Tongue (tissue), 2 donors: ENCODE measurements around the gene CORO1A. TPM values are rescaled to one million over a fixed set of nuclear protein-coding genes. Genes with fewer than 3 reads are reported as not detected.
"Not testable (repeated sequence)": the region's sequence is repeated elsewhere in the genome, so short reads cannot be mapped to it uniquely, and the experiment has no call there.

Experiments
- DNase-seq: peaks from one replicate; pipeline ENCODE4 v3.0.0-alpha.2; 2015
- total RNA-seq: library from RNA; depleted of rRNA; stranded (reverse); fragments of >200 nt; gene quantifications from one replicate; pipeline ENCODE4 v1.2.3, GENCODE V29; 2014

The CORO1A gene
- 14.8 TPM for total RNA-seq

DNA sequence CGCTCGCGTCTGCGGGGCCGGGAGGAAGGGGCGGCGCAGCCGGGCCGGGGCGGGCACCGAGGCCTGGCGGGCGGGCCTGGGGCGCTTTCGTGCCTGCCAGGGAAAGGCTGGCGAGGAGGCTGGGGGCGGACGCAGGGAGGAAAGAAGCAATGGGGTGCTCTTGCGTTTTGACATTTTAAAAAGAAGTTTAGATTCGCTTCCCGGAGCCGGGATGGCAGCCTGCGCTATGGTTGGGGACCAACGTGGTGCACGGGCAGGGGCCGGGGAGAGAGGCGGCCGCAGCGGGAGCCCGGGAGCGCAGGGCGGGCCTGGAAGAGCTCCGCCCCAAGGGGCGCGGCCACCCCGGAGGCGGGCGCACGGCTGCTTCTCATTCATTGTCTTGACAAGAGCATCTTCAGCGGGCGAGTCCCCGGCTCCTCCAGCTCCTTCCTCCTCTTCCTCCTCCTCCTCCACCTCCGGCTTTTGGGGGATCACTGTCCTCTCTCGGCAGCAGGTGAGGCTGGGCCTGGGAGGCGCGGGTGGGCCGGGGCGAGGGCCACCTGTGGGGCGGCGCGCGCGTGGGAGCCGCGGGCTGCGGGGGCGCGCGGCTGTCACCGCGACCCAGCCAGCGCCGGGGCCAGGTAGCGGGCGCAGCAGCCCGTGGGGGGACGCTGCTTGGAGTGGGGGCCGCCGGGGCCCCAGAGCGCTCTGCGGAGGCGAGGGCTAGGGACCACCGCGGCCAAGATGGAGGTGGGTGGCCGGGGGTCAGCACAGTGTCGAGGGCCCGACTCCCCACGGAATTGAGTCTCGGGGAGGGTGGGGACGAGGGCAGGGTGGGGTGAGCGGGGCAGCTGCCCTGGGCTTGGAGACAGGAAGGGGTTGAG lies at the start of gene CORO1A:
CORO1A (plus strand) TSS at position 370 of the 863 bp plus-strand sequence. CDS start 1,608 bp downstream, outside the sequence.
- DNase-seq = peak; percentile 87

DNA sequence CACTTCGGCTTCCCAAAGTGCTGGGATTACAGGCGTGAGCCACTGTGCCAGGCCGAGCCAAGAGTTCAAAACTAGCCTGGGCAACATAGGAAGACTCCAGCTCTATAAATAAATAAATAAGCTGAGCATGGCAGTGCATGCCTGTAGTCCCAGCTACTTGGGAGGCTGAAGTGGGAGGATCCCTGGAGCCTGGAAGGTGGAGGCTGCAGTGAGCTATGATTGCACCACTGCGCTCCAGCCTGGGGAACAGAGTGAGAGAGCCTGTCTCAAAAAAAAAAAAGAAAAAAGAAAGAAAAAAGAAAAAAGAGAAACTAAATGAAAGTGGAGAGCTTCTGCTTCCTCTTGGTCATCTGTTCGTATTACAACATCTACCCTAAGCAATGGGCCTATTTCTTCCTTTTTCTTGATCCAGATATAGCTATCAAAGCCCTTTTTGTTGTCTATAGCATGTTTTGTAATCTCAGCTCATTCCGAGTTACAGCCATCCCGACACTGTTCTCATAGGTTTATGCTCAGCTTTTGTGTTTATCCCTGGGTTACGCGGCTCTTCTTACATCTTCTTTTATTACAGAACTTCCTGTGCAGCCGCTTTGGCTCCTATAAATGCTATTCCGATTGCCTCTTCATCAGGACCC lies 46.3 kb upstream of the CORO1A start:
- DNase-seq = no peak

DNA sequence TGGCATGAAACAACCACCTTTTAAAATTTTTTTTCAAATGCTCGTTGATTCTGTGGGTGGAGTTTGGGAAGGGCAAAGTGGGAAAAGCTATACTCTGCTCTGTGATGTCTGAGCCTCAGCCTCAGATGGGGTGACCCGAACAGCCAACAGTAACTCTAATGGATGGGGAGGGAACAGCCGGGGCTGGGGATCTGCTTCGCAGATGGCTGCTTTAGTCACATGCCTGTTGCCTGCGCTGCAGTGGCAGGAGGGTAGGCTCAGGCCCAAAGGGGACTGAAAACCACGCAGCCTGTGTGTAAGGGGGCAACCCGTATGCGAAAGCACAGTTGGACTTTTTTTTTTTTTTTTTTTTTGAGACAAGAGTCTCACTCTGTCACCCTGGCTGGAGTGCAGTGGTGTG lies 45.5 kb upstream of the CORO1A start:
- DNase-seq = no peak

DNA sequence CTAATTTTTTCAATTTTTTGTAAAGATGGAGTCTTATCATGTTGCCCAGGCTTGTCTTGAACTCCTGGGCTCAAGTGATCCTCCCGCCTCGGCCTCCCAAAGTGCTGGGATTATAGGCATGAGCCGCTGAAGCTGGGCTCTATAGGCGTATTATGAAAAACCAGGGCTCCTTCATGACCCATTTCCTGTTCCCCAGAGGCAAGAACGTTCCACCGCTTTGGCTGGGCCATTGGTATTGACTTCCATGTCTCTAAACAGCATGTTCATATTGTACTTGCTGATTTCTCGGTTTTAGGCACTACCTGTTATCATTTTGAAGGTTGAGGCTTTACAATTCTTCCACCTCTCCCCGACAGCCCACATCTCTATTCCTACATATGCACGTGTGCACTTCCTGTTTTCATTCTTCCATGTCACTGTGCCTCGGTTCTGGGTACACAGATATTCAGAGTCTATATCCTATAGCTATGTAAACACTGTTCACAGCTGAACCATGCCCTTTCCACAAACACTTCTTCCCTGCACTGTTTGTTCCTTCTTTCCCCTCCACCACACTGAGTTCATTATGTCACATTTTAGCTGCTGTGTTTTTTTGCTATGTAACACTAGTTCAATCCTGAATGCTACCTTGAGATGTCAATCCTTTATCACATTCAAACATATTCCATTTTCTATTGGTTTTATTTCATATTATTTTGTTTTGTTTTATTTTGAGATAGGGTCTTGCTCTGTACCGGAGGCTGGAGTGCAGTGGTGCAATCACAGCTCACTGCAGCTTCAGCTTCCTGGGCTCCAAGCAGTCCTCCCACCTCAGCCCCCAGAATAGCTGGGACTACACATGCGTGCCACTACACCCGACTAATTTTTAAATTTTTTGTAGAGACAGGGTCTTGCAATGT lies 43.6 kb upstream of the CORO1A start:
- no peak for DNase-seq

DNA sequence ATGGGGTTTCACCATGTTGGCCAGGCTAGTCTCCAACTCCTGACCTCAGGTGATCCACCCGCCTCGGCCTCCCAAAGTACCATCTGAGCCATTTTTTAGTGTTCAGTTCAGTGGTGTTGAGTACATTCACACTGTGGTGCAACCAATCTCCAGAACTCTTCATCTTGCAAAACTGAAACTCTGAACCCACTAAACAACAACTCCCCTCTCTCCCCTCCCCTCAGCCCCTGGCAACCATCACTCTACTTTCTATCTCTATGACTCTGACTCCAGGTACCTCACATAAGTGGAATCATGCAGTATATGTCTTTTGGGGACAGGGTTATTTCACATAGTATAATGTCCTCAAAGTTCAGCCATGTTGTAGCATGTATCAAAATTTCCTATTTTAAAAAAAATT lies 41.7 kb upstream of the CORO1A start:
- DNase-seq = no peak

DNA sequence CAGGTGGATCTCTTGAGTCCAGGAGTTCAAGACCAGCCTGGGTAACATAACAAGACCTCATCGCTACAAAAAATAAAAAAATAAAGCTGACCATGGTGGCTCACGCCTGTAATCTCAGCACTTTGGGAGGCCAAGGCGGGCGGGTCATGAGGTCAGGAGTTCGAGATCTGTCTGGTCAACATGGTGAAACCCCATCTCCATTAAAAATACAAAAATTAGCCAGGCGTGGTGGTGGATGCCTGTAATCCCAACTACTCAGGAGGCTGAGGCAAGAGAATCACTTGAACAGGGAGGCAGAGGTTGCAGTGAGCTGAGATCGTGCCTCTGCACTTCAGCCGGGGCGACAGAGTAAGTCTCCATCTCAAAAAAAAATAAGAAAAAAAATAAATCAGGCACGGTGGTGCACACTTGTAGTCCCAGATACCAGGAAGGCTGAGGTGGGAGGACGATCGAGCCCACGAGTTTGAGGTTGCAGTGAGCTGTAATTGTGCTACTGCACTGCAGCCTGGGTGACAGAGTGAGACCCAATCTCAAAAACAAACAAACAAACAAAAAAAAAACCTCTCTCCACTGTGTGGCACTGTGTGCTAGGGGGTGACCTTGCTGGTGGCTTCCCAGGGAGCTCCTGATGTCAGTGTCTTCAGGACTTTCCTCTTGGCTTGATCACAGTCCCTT lies 40.6 kb upstream of the CORO1A start:
- DNase-seq = no peak

DNA sequence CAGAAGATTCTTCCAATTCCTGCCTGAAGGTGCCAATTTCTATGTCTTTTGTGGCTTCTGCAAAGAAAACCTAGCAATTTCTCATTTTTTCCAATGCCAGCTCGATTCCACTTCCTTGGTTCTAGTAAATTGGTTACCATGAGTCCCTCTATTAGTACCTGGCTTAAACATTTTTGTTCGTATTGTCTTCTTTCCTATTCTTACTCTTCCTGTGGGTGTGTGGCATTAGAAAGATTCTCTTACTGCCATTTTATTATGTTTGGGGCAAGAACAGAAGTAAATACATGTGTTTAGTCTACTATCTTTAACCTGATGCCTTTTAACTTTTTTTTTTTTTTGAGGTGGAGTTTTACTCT lies 40.1 kb upstream of the CORO1A start:
- DNase-seq = no peak

DNA sequence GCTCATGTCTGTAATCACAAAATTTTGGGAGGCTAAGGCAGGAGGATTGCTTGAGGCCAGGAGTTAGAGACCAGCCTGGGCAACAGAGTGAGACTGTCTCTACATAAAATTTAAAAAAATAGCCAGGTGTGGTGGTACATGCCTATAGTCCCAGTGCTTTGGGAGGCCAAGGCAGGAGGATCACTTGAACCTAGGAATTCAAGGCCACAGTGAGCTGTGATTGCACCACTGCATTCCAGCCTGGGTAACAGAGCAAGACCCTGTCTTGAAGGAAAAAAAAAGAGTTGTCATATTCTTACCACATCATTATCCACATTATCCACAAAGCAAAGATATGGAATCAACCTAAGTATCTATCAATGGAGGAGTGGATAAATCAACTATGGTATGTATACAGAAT lies 39.4 kb upstream of the CORO1A start:
- no peak for DNase-seq

DNA sequence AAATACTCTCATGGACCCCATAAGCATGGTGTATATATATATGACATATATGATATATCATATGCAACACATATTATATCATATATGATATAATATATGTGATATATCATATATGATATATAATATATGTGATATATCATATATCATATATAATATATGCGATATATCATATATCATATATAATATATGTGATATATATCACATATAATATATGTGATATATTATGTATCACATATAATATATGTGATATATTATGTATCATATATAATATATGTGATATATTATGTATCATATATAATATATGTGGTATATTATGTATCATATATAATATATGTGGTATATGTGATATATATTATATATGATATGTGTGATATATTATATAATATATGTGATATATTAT lies 38.5 kb upstream of the CORO1A start:
- DNase-seq = no peak

DNA sequence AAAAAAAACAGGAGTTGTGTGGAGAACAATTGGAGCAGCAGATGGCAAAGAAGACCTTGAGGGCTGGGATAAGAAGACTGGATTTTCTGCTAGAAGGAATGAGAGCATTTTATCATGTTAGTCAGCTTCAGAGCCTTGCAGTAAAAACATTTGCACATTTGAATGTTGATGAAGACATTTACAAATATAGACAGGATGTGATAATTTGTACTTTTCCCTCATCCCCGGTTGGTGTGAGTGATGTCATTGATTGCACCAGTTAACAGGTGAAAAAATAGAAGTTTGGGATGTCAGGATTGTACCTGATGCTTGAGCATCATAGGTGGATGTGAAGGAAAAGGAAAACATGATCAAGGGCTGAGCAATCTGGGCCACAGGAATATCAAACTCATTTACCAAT lies 37.7 kb upstream of the CORO1A start:
- no peak for DNase-seq

DNA sequence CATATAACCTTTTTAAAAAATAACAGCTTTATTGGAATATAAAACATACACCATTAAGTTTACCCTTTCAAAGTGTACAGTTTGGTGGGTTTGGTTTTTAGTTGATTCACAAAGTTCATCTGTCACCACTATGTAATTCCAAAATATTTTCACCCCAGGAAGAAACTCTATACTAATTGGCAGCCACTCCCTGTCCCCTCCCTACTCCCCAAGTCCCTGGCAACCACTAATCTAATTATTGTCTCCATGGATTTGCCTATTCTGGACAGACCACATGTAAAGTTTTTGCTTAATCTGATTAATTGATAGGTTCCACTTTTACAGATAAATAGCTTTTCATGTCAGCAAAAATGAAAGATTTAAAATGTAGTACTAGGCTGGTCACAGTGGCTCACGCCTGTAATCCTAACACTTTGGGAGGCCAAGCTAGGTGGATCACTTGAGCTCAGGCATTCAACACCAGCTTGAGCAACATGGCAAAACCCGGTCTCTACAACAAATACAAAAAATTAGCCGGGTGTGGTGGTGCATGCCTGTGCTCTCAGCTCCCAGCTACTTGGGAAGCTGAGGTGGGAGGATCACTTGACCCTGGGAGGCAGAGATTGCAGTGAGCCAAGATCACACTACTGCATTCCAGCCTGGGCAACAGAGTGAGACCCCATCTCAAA lies 35.4 kb upstream of the CORO1A start:
- DNase-seq = no peak

DNA sequence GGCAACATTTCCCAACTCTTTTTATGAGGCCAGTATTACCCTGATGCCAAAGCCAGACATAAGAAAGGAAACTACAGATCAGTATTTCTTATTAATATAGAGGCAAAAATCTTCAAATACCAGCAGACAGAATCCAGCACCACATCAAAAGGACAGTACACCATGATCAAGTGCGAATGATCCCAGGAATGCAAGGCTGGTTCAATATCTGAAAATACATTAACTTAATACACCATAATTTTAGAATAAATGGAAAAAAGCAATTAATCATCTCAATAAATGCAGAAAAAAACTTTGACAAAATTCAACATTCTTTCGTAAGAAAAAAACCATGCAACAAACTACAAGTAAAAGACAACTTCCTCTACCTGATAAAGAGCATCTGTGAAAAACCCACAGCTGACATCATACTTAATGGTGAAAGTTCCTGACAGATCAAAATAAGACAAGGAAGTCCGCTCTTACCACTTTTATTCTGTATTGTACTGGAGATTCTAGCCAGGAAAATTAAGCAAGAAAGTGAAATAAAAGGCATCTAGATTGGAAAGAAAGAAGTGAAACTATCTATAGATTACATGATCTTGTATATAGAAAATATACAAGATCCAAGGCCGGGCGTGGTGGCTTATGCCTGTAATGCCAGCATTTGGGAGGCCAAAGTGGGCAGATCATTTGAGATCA lies 34.0 kb upstream of the CORO1A start:
- no peak for DNase-seq

DNA sequence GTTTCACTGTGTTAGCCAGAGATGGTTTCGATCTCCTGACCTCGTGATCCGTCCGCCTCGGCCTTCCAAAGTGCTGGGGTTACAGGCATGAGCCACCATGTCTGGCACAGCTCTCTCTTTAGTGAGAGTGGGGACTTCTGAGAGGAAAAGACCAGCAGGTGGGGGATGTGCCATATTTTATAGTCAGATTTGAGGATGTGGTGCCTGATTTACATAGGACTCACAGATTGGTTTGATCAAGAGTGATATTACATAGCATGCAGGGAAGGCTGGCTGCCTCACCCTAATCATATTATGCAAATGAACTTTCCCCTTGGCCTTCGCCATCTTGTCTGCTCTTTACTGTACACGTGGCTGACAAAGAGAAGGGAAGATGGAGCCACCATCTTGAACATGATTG lies 32.3 kb upstream of the CORO1A start:
- DNase-seq = no peak

DNA sequence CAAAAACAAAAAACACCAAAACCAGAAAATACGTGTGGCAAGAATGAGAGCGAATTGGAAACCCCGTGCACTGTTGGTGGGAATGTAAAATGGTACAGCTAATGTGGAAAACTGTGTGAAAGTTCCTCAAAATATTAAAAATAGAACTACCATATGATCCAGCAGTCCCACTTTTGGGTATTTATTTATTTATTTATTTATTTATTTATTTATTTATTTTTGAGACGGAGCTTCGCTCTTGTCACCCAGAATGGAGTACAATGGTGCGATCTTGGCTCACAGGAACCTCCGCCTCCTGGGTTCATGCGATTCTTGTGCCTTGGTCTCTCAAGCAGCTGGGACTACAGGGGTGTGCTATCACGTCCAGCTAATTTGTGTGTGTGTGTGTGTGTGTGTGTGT lies 30.9 kb upstream of the CORO1A start:
- DNase-seq = no peak

DNA sequence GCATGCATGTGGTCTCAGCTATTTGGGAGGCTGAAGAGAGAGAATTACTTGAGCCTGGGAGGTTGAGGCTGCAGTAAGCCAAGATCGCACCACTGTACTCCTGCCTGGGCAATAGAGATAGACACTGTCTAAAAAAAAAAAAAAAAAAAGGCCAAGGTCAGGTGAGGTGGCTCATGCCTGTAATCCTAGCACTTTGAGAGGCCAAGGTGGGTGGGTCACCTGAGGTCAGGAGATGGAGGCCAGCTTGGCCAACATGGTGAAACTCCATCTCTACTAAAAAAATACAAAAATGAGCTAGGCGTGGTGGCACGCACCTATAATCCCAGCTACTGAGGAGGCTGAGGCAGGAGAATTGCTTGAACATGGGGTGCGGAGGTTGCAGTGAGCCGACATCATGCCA lies 28.2 kb upstream of the CORO1A start:
- no peak for DNase-seq

DNA sequence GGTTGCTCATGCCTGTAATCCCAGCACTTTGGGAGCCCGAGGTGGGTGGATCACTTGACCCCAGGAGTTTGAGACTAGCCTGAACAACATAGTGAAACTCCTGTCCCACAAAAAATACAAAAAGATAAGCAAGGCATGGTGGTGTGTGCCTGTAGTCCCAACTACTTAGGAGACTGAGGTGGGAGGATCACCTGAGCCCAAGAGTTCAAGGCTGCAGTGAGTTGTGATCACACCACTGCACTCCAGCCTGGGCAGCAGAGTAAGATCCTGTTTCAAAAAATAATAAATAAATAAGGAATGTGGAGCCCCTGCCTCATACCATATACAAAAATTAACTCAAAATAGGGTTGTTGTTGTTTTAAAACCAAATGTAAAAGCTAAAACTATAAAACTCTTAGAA lies 26.2 kb upstream of the CORO1A start:
- no peak for DNase-seq

DNA sequence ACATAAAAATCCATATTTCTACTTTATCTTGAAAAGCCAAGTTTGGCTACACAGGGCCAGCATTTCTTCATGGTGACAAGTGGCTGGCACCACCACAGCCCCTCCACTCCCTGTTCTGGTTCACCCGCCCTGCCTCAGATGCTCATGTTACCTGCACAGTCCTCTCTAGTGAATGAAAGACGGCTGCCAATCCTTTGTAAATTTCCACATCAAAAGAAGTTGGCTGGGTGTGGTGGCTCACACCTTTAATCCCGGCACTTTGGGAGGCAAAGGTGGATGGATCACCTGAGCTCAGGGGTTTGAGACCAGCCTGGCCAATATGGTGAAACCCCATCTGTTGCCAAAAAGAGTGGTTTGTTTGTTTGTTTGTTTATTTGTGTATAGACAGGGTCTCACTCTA lies 19.9 kb upstream of the CORO1A start:
- no peak for DNase-seq

DNA sequence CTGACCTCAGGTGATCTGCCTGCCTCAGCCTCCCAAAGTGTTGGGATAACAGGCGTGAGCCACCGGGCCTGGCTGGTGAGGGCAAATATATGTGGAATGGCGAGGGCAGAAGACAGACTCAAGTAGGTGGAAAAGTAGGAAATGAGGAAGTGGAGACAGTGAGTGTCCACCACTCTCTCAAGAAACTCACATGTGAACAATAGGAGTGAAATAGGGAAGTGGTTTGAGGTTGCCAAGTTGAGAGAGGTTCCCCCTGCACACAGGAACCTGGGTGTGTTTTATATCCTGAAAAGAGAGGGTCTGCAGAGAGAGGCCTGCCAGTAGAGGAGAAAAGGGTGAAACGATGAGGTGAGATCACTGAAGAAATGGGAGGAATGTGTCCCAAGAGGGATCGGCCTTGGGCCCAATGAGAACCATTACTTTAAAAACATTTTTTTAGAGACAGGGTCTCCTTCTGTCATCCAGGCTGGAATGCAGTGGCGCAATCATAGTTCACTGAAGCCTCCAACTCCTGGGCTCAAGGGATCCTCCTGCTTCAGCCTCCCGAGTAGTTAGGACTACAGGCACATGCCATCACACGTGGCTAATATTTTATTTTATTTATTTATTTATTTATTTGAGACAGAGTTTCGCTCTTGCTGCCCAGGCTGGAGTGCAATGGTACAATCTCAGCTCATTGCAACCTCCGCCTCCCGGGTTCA lies 17.1 kb upstream of the CORO1A start:
- DNase-seq = no peak

DNA sequence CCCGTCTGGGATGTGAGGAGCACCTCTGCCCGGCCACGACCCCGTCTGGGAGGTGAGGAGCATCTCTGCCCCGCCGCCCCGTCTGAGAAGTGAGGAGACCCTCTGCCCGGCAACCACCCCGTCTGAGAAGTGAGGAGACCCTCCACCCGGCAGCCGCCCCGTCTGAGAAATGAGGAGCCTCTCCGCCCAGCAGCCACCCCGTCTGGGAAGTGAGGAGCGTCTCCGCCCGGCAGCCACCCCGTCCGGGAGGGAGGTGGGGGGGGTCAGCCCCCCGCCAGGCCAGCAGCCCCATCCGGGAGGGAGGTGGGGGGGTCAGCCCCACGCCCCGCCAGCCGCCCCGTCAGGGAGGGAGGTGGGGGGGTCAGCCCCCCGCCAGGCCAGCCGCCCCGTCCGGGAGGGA lies 14.7 kb upstream of the CORO1A start:
- DNase-seq = not testable (repeated sequence)

DNA sequence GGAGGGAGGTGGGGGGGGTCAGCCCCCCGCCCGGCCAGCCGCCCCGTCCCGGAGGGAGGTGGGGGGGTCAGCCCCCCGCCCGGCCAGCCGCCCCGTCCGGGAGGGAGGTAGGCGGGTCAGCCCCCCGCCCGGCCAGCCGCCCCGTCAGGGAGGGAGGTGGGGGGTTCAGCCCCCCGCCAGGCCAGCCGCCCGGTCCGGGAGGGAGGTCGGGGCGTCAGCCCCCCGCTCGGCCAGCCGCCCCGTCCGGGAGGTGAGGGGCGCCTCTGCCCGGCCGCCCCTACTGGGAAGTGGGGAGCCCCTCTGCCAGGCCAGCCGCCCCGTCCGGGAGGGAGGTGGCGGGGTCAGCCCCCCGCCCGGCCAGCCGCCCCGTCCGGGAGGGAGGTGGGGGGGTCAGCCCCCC lies 14.0 kb upstream of the CORO1A start:
- DNase-seq = not testable (repeated sequence)

DNA sequence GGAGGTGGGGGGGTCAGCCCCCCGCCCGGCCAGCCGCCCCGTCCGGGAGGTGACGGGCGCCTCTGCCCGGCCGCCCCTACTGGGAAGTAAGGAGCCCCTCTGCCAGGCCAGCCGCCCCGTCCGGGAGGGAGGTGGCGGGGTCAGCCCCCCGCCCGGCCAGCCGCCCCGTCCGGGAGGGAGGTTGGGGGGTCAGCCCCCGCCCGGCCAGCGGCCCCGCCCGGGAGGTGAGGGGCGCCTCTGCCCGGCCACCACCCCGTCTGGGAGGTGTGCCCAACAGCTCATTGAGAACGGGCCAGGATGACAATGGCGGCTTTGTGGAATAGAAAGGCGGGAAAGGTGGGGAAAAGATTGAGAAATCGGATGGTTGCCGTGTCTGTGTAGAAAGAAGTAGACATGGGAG lies 13.3 kb upstream of the CORO1A start:
- not testable (repeated sequence) for DNase-seq
